Gastrocnemius medialis (tissue), 4 donors: ENCODE data around the gene PREPL.

Experiments used
- POLR2A ChIP-seq, 2 donors: fragments of 450-650 bp; IDR thresholded peaks; one replicate each; pipeline ENCODE4 v1.6.1; 2017; ENCODE audit warnings: antibody characterized with exemption in 2 of 2, mild to moderate bottlenecking in 2 of 2, moderate library complexity in 2 of 2
- TF ChIP-seq, protein P1 (sequence below), 5 experiments: fragments of 450-650 bp in 3 of 5; fragments of 200-600 bp in 2 of 5; sonication (generic) in 2 of 5; IDR thresholded peaks in 4 of 5; conservative IDR thresholded peaks in 1 of 5; 1 replicate in 4 of 5; 2 replicates in 1 of 5; pipeline ENCODE4 v1.5.1; 2016 to 2019; ENCODE audit warnings: antibody characterized with exemption in 5 of 5, mild to moderate bottlenecking in 3 of 5, moderate library complexity in 3 of 5

DNA sequence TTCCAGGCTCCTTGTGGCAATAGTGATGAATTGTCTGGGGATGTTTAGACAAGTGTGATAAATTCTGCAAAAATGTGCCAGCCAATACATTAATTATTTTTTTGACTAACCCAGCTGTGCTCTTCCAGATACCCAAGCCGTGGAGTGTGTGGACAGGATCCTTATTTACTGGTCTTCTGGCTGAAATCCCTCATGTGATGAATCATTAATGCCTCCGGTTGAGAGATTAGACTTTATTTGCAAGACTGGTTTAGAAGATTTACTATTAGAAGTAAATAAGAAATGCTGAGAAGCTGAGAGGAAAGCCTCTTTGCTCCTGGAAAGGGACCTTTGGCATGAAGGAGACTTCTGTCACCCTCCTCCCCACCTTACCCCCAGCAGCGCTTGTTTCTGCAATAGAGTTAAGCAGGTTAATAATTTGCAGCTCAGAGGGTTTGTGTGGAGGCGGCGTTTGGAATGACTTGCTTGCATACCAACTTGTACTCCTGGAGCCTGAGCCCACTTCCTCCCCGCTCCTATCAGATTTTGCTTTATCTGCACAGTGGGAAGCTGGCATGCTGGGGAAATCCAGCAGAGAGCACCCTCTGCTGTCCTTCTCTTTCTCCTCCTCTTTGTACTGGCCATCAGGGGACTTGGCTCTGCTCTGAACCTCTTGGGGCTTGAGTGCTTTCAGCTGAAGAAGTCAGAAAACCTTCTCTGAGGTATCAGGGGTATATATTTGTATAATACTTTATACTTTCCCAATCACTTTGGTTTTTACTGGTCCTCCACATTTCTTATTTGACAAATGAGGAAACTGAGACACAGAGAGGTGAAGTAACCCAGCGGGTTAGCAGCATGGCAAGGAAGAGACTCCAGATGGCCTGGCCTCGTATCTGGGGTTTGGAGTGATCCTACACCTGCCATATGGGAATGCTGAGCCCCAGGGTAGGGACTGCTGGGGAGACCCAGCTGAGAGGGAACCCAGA lies 69.7 kb downstream of the PREPL start:
- no peak for TF ChIP-seq POLR2A (IDR thresholded peaks at IDR 0.05)
- TF ChIP-seq, protein P1, sequence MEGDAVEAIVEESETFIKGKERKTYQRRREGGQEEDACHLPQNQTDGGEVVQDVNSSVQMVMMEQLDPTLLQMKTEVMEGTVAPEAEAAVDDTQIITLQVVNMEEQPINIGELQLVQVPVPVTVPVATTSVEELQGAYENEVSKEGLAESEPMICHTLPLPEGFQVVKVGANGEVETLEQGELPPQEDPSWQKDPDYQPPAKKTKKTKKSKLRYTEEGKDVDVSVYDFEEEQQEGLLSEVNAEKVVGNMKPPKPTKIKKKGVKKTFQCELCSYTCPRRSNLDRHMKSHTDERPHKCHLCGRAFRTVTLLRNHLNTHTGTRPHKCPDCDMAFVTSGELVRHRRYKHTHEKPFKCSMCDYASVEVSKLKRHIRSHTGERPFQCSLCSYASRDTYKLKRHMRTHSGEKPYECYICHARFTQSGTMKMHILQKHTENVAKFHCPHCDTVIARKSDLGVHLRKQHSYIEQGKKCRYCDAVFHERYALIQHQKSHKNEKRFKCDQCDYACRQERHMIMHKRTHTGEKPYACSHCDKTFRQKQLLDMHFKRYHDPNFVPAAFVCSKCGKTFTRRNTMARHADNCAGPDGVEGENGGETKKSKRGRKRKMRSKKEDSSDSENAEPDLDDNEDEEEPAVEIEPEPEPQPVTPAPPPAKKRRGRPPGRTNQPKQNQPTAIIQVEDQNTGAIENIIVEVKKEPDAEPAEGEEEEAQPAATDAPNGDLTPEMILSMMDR (IDR thresholded peaks at IDR 0.05 in 4 of 5, conservative IDR thresholded peaks at IDR 0.05 in 1 of 5) = peak; percentile 48 to 68 (median 64)
